ENCODE data around the gene PRDM11.
"Not testable (repeated sequence)": the region's sequence is repeated elsewhere in the genome, so short reads cannot be mapped to it uniquely, and the experiment has no call there.

Gene PRDM11

GRCh38 chr11:45108070-45109064 is 38.1 kb upstream of the PRDM11 start:
- no peaks in the 10 kb centered on the region; the same call in 1 of the 2 replicates for H3K4me1 ChIP-seq (ENCODE audit: insufficient read depth, low read length)
- no peaks in the 10 kb centered on the region for H3K36me3 ChIP-seq (ENCODE audit: insufficient read depth, low read length)
- H3K9me3 ChIP-seq (ENCODE audit: control insufficient read depth, insufficient read depth, low read length), result no peaks in the 10 kb centered on the region
- H3K9ac ChIP-seq (ENCODE audit: low read depth, low read length), result no peak overlapping the region

- H3K4me1 ChIP-seq (ENCODE audit: insufficient read depth, low read length), result no peaks in the 10 kb centered on the region; the same call in 1 of the 2 replicates
Observed at GRCh38 chr11:45109400-45109799, 37.0 kb upstream of the PRDM11 start.

GRCh38 chr11:45110562-45110961 is 35.9 kb upstream of the PRDM11 start:
- Histone ChIP-seq H3K9ac (ENCODE audit: low read depth, low read length) (no peak overlapping the region), H3K4me1 (ENCODE audit: insufficient read depth, low read length) (no peaks in the 10 kb centered on the region), H3K9me3 (ENCODE audit: control insufficient read depth, insufficient read depth, low read length) (no peaks in the 10 kb centered on the region), H3K36me3 (ENCODE audit: insufficient read depth, low read length) (no peaks in the 10 kb centered on the region)

More at GRCh38 chr11:45109400-45109799, 37.0 kb upstream of the PRDM11 start:
- H3K9ac ChIP-seq (ENCODE audit: low read depth, low read length), result no peak overlapping the region
- no peaks in the 10 kb centered on the region for H3K9me3 ChIP-seq (ENCODE audit: control insufficient read depth, insufficient read depth, low read length)
- H3K36me3 ChIP-seq (ENCODE audit: insufficient read depth, low read length), result no peaks in the 10 kb centered on the region

- H3K9ac ChIP-seq (ENCODE audit: low read depth, low read length), result no peak overlapping the region
- no peaks in the 10 kb centered on the region for H3K36me3 ChIP-seq (ENCODE audit: insufficient read depth, low read length)
- H3K4me1 ChIP-seq (ENCODE audit: insufficient read depth, low read length), result no peaks in the 10 kb centered on the region
- H3K9me3 ChIP-seq (ENCODE audit: control insufficient read depth, insufficient read depth, low read length), result no peaks in the 10 kb centered on the region
Observed at GRCh38 chr11:45113807-45114206, 32.6 kb upstream of the PRDM11 start.

DNA sequence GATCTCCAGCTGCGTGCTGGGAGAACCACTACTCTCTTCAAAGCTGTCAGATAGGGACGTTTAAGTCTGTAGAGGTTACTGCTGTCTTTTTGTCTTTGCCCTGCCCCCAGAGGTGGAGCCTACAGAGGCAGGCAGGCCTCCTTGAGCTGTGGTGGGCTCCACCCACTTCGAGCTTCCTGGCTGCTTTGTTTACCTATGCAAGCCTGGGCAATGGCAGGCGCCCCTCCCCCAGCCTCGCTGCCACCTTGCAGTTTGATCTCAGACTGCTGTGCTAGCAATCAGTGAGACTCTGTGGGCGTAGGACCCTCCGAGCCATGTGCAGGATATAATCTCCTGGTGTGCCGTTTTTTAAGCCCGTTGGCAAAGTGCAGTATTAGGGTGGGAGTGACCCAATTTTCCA is 18.6 kb upstream of the PRDM11 start:
- not testable (repeated sequence) for H3K9ac ChIP-seq (ENCODE audit: low read depth, low read length)

GRCh38 chr11:45133878-45134277 is 12.6 kb upstream of the PRDM11 start:
- H3K4me1 ChIP-seq (ENCODE audit: insufficient read depth, low read length), result no peaks in the 10 kb centered on the region
- H3K36me3 ChIP-seq (ENCODE audit: insufficient read depth, low read length), result no peaks in the 10 kb centered on the region

More for the DNA sequence above, 18.6 kb upstream of the PRDM11 start:
- not testable (repeated sequence) for H3K9me3 ChIP-seq (ENCODE audit: control insufficient read depth, insufficient read depth, low read length); H3K36me3 ChIP-seq (ENCODE audit: insufficient read depth, low read length); H3K4me1 ChIP-seq (ENCODE audit: insufficient read depth, low read length)

GRCh38 chr11:45141171-45141570 is 5.3 kb upstream of the PRDM11 start:
- no peak overlapping the region for H3K9ac ChIP-seq (ENCODE audit: low read depth, low read length)
- H3K36me3 ChIP-seq (ENCODE audit: insufficient read depth, low read length), result no peaks in the 10 kb centered on the region
- no peaks in the 10 kb centered on the region for H3K4me1 ChIP-seq (ENCODE audit: insufficient read depth, low read length)
- no peaks in the 10 kb centered on the region for H3K9me3 ChIP-seq (ENCODE audit: control insufficient read depth, insufficient read depth, low read length)

More at GRCh38 chr11:45133878-45134277, 12.6 kb upstream of the PRDM11 start:
- Histone ChIP-seq H3K9me3 (ENCODE audit: control insufficient read depth, insufficient read depth, low read length) (0 out of 2 replicates have a peak, but pooled peaks cover 2% of the 10 kb centered on the region), H3K9ac (ENCODE audit: low read depth, low read length) (no peak overlapping the region)

DNA sequence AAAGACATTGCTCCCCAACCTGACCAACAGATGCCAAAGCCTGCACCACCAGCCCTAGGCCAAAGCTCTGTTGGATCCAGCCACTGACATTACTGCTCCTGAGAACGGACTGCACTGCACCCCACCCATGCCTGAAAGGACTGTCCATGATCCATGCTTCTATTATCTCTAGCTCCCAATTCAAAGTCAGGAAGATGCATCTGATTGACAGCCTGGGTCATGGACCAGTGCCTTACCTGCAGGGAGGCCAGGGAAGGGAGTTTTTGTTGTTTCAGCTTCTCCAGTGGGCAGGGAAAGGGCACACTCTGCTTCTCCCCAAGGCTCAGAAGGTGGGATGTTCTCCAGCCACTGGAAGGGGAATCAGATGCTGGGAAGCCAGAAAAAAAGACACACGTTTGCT is 4.8 kb upstream of the PRDM11 start:
- H3K36me3 ChIP-seq (ENCODE audit: insufficient read depth, low read length), result no peaks in the 10 kb centered on the region
- H3K4me1 ChIP-seq (ENCODE audit: insufficient read depth, low read length), result no peaks in the 10 kb centered on the region
- H3K9me3 ChIP-seq (ENCODE audit: control insufficient read depth, insufficient read depth, low read length), result no peaks in the 10 kb centered on the region
- H3K9ac ChIP-seq (ENCODE audit: low read depth, low read length), result no peak overlapping the region

DNA sequence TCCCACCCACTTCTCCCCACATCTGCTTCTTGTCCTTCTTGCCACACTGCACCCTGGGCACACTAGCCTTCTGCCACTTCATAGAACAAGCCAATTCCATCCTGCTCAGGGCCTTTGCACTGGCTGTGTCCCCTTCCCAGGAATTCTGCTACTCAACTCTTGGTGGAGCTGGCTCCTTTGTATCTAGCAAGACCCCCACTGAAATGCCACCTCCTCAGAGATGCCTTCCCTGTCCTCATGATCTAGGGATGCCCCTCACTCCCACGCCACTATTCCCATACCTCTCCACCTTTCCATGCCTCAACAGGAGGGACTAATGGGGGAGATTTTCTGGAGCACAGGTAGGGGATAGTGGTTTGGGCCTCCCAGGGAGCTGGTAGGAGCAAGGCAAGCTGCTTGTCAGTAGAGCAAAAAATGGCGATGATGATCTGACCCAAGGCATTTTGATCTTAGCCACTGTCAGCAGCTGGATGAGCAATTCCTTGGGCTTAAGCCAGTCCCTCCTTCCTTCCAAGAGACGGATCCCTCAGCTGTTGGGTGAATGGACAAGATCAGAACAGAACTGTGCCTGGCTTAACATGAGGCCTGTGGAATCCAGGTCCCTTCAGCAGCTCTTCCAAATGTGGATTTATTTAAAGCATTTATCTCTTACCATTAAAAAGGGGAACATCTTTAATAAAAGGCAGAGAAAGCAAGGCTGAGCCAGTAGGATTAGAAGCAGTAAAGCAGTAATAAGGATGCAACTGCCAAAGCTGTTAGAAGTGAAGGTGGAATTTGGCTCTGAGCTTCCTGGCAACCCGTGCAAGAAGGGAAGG is 4.0 kb upstream of the PRDM11 start:
- Histone ChIP-seq H3K9me3 (ENCODE audit: control insufficient read depth, insufficient read depth, low read length) (no peaks in the 10 kb centered on the region), H3K9ac (ENCODE audit: low read depth, low read length) (no peak overlapping the region), H3K4me1 (ENCODE audit: insufficient read depth, low read length) (no peaks in the 10 kb centered on the region), H3K36me3 (ENCODE audit: insufficient read depth, low read length) (no peaks in the 10 kb centered on the region)

DNA sequence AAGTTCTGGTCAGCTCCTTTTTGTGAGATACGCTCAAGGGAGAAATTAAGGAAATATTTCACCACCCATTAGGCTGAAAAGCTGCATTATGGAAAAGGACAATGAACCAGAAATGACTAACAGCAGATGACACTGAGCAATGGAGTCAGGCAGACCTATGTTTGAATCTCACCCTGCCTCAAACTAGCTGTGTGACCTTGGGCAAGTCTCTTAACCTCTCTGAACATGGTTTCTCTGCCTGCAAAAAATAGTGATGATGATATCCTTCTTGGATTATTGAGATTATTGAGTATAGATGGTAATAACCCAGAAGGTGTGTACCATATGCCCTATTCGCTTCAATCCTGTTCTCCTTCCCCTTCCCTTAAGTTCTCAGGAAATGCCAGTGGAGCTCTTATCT is 2.9 kb upstream of the PRDM11 start:
- Histone ChIP-seq H3K9me3 (ENCODE audit: control insufficient read depth, insufficient read depth, low read length) (no peaks in the 10 kb centered on the region), H3K9ac (ENCODE audit: low read depth, low read length) (no peak overlapping the region), H3K36me3 (ENCODE audit: insufficient read depth, low read length) (no peaks in the 10 kb centered on the region), H3K4me1 (ENCODE audit: insufficient read depth, low read length) (no peaks in the 10 kb centered on the region)

GRCh38 chr11:45144126-45145082 is 2.0 kb upstream of the PRDM11 start:
- H3K36me3 ChIP-seq (ENCODE audit: insufficient read depth, low read length), result no peaks in the 10 kb centered on the region
- no peaks in the 10 kb centered on the region for H3K9me3 ChIP-seq (ENCODE audit: control insufficient read depth, insufficient read depth, low read length)
- no peak overlapping the region for H3K9ac ChIP-seq (ENCODE audit: low read depth, low read length)
- no peaks in the 10 kb centered on the region for H3K4me1 ChIP-seq (ENCODE audit: insufficient read depth, low read length)

DNA sequence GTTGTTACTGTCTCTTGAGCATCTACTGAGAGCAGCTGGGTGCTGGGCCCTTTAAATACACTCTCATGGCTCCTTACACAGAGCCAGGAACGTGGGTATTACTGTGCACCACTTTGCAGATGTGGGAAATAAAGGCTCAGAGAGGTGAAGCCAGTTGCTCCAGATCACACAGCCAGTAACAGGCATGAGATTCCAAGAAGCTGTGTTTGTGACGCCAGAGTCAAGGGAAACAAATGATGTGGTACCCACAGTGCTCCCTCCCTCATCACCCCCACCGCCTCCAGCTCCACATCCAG is 1.4 kb upstream of the PRDM11 start:
- Histone ChIP-seq H3K9me3 (ENCODE audit: control insufficient read depth, insufficient read depth, low read length) (no peaks in the 10 kb centered on the region), H3K36me3 (ENCODE audit: insufficient read depth, low read length) (no peaks in the 10 kb centered on the region), H3K4me1 (ENCODE audit: insufficient read depth, low read length) (no peaks in the 10 kb centered on the region), H3K9ac (ENCODE audit: low read depth, low read length) (no peak overlapping the region)

DNA sequence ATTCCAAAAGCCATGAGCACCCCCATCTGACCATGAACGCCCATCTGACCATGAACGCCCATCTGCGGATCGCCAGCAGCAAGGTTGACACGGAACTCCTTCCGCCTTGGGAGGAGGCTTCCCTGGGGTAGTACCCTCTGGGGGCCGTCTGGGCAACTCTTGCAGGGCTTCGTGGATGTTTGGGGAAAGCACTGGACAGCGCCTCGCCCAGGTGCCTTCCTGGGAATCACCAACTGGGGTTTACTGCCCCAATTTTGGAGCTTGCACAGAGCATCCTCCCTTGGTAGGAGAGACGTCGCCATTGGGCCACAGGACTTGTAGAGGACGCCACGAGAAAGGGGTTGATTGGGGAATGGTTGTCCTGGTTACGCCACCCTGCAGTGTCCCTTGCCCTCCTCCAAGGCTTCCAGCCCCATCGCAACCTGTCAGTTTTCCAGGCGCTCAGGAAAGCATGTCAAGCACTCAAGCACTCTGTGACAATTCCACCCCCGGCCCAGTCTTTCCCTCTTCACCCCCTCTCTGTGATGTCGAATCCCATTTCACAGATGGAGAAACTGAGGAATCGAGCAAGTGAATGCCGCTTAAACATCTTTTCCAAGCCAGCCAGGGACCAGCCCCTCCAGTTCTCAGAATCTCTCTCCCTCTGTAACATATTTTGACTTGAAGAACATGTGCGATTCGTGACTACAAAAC is 914 bp upstream of the PRDM11 start:
- H3K36me3 ChIP-seq (ENCODE audit: insufficient read depth, low read length), result no peaks in the 10 kb centered on the region
- no peaks in the 10 kb centered on the region for H3K9me3 ChIP-seq (ENCODE audit: control insufficient read depth, insufficient read depth, low read length)
- H3K4me1 ChIP-seq (ENCODE audit: insufficient read depth, low read length), result no peaks in the 10 kb centered on the region
- peak overlapping the region; percentile 68; the same call in 1 of the 2 replicates for H3K9ac ChIP-seq (ENCODE audit: low read depth, low read length)
